ENCODE measurements around the gene PBX3. TPM values are rescaled to one million over a fixed set of nuclear protein-coding genes. Genes with fewer than 3 reads are reported as not detected.

PBX3 gene
- total RNA-seq, 1 donor from 2014 or later, result 37.7 TPM

GRCh38 chr9:125985142-125985997 is 238.2 kb downstream of the PBX3 start:
- no peaks in the 10 kb centered on the region for H3K4me1 Mint-ChIP-seq (ENCODE audit: low read depth)
- TF ChIP-seq, protein P1, sequence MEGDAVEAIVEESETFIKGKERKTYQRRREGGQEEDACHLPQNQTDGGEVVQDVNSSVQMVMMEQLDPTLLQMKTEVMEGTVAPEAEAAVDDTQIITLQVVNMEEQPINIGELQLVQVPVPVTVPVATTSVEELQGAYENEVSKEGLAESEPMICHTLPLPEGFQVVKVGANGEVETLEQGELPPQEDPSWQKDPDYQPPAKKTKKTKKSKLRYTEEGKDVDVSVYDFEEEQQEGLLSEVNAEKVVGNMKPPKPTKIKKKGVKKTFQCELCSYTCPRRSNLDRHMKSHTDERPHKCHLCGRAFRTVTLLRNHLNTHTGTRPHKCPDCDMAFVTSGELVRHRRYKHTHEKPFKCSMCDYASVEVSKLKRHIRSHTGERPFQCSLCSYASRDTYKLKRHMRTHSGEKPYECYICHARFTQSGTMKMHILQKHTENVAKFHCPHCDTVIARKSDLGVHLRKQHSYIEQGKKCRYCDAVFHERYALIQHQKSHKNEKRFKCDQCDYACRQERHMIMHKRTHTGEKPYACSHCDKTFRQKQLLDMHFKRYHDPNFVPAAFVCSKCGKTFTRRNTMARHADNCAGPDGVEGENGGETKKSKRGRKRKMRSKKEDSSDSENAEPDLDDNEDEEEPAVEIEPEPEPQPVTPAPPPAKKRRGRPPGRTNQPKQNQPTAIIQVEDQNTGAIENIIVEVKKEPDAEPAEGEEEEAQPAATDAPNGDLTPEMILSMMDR (IDR thresholded peaks at IDR 0.05; ENCODE audit: unreplicated experiment), result no peak
- peaks cover 3% of the 10 kb centered on the region for H3K27me3 Mint-ChIP-seq
- no peaks in the 10 kb centered on the region for H3K36me3 Mint-ChIP-seq (ENCODE audit: insufficient read depth)
- H3K9me3 Mint-ChIP-seq (ENCODE audit: low read depth), result peaks cover 4% of the 10 kb centered on the region
- H3K27ac Mint-ChIP-seq, result no peak overlapping the region
- no peak overlapping the region for H3K4me3 Mint-ChIP-seq (ENCODE audit: low read depth)
- DNase-seq (ENCODE audit: low spot score, unreplicated experiment), result no peak

DNA sequence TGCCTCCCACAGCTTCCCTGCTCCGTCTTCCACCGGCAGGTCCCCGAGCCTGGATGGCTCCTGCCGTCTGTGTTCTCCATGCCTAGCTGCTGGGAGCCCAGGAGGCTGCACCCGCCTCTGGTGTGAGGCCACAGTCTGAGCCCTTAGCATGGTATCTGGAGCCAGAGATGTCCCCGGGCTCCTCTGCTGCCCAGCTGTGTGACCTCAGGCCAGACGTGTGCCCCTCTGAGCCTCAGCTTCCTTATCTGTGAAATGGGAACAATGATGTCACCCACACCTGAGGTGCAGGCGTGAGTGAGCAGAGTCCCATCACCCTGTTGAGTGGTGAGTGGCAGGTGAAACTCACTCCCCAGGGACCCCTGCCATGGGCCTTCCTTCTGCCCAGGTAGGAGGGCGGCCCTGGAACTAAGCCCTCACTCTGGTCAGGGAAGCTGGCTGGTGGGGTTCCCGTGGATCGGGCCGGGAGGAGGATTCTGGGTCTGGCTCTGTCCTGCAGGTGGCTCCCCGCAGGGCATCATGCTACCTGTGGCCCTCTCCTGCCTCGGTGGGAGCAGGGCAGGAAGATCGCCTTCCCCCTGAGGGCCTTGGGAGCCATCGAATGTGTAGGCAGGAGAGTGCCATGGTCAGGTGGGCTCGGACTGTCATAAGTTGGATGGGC is 239.0 kb downstream of the PBX3 start:
- Mint-ChIP-seq H3K36me3 (ENCODE audit: insufficient read depth) (no peaks in the 10 kb centered on the region), H3K9me3 (ENCODE audit: low read depth) (peaks cover 1% of the 10 kb centered on the region), H3K4me1 (ENCODE audit: low read depth) (peaks cover 2% of the 10 kb centered on the region), H3K4me3 (ENCODE audit: low read depth) (no peak overlapping the region), H3K27me3 (peaks cover 10% of the 10 kb centered on the region), H3K27ac (no peak overlapping the region)
- no peak for DNase-seq (ENCODE audit: low spot score, unreplicated experiment)
- TF ChIP-seq, protein P1 (IDR thresholded peaks at IDR 0.05; ENCODE audit: unreplicated experiment), result no peak

GRCh38 chr9:125986966-125987365 is 239.8 kb downstream of the PBX3 start:
- Mint-ChIP-seq H3K4me1 (ENCODE audit: low read depth) (peaks cover 2% of the 10 kb centered on the region), H3K27ac (no peak overlapping the region), H3K36me3 (ENCODE audit: insufficient read depth) (no peaks in the 10 kb centered on the region), H3K4me3 (ENCODE audit: low read depth) (no peak overlapping the region), H3K9me3 (ENCODE audit: low read depth) (no peaks in the 10 kb centered on the region), H3K27me3 (peaks cover 10% of the 10 kb centered on the region)
- DNase-seq (ENCODE audit: low spot score, unreplicated experiment), result no peak
- TF ChIP-seq, protein P1 (IDR thresholded peaks at IDR 0.05; ENCODE audit: unreplicated experiment), result no peak

DNA sequence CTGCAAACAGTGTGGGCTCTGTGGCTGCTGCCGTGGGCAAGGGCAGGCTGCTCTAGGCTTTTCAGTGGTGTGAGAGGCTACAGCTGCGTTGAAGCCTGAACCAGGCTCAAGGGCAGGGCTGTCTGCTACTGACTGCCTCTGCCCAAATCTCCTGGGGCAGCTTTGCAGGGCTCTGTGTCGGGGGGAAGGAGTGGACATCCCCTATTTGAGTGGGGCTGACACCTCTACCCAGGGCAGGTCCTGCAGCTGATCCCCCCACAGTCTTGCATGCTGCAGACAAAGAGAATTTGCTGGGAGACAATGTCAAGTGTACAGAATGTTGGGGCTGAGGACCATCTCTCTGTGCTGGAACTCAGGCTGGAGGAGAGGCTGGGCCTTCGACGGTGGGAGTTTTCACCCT is 240.2 kb downstream of the PBX3 start:
- DNase-seq (ENCODE audit: low spot score, unreplicated experiment), result no peak
- no peak overlapping the region for H3K4me3 Mint-ChIP-seq (ENCODE audit: low read depth)
- peaks cover 2% of the 10 kb centered on the region for H3K4me1 Mint-ChIP-seq (ENCODE audit: low read depth)
- H3K27ac Mint-ChIP-seq, result no peak overlapping the region
- H3K36me3 Mint-ChIP-seq (ENCODE audit: insufficient read depth), result no peaks in the 10 kb centered on the region
- TF ChIP-seq, protein P1 (IDR thresholded peaks at IDR 0.05; ENCODE audit: unreplicated experiment), result no peak
- H3K9me3 Mint-ChIP-seq (ENCODE audit: low read depth), result no peaks in the 10 kb centered on the region
- peaks cover 8% of the 10 kb centered on the region for H3K27me3 Mint-ChIP-seq

DNA sequence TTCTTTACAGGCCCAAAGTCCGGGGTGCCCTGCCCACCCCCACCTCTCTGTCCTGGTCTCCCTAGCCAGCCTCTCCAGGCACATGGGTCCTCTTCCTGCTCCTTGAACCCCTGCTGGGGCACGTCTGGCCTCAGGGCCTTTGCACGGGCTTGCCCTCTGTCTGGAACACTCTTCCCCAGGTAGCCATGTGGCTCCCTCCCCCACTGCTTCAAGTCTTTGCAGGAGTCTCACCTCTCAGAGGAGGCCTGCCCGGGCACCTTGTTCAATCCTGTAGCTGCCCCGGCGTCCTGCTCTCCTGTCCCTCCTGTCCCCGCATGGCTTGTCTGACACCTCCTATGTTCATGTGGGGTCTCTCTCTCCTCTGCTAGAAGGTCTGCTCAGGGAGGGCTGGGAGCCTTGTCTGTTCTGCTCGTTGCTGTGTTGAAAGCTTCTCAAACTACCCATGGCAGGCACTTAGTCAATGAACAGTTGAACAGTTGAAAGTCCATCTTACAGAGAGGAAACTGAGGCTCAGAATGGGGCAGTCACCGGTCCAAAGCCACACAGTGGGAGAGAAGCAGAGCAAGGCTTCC is 241.4 kb downstream of the PBX3 start:
- Mint-ChIP-seq H3K4me1 (ENCODE audit: low read depth) (peaks cover 2% of the 10 kb centered on the region), H3K9me3 (ENCODE audit: low read depth) (no peaks in the 10 kb centered on the region), H3K36me3 (ENCODE audit: insufficient read depth) (no peaks in the 10 kb centered on the region), H3K4me3 (ENCODE audit: low read depth) (no peak overlapping the region), H3K27ac (no peak overlapping the region), H3K27me3 (peaks cover 7% of the 10 kb centered on the region)
- DNase-seq (ENCODE audit: low spot score, unreplicated experiment), result no peak
- TF ChIP-seq, protein P1 (IDR thresholded peaks at IDR 0.05; ENCODE audit: unreplicated experiment), result no peak

Measured in progenitor cell of endocrine pancreas (in vitro differentiated cells).